Effector memory CD4-positive, alpha-beta T cell (primary cell): ENCODE results near the gene PALLD.

Experiments
- DNase-seq, 3 donors: peaks; one replicate each; pipeline ENCODE4 v3.0.0-alpha.2; 2020
- H3K27ac ChIP-seq: 2 replicates; pipeline ENCODE4 v1.7.0; 2013; ENCODE audit warnings: mild to moderate bottlenecking, low read length, moderate library complexity; ENCODE audit not compliant: insufficient read depth, poor library complexity, severe bottlenecking
- H3K27me3 ChIP-seq: replicated peaks from 2 replicates; pipeline ENCODE4 v1.7.0; 2013; ENCODE audit warnings: mild to moderate bottlenecking, low read length; ENCODE audit not compliant: insufficient read depth, control insufficient read depth, poor library complexity, severe bottlenecking
- H3K36me3 ChIP-seq: 2 replicates; pipeline ENCODE4 v1.7.0; 2013; ENCODE audit warnings: mild to moderate bottlenecking, low read length, moderate library complexity; ENCODE audit not compliant: control insufficient read depth, insufficient read depth
- H3K4me1 ChIP-seq: 2 replicates; pipeline ENCODE4 v1.7.0; 2013; ENCODE audit warnings: low read length, mild to moderate bottlenecking; ENCODE audit not compliant: control insufficient read depth, insufficient read depth, poor library complexity, severe bottlenecking
- H3K4me3 ChIP-seq: 2 replicates; pipeline ENCODE4 v1.7.0; 2013; ENCODE audit warnings: low read length, low read depth, mild to moderate bottlenecking; ENCODE audit not compliant: insufficient read depth, poor library complexity, severe bottlenecking
- H3K9me3 ChIP-seq: 2 replicates; pipeline ENCODE4 v1.7.0; 2013; ENCODE audit warnings: mild to moderate bottlenecking, low read length, moderate library complexity; ENCODE audit not compliant: control insufficient read depth

Gene PALLD

GRCh38 chr4:168759321-168759720 is 262.5 kb downstream of the PALLD start:
- no peak overlapping the region for H3K4me3 ChIP-seq
- no peaks in the 10 kb centered on the region for H3K9me3 ChIP-seq
- no peaks in the 10 kb centered on the region for H3K36me3 ChIP-seq
- no peaks in the 10 kb centered on the region for H3K27me3 ChIP-seq
- DNase-seq: no peak
- no peaks in the 10 kb centered on the region for H3K4me1 ChIP-seq
- H3K27ac ChIP-seq: no peak overlapping the region

GRCh38 chr4:168759959-168760527 is 263.2 kb downstream of the PALLD start:
- Histone ChIP-seq H3K27me3 (no peaks in the 10 kb centered on the region), H3K9me3 (no peaks in the 10 kb centered on the region), H3K4me3 (no peak overlapping the region), H3K36me3 (no peaks in the 10 kb centered on the region), H3K4me1 (no peaks in the 10 kb centered on the region), H3K27ac (no peak overlapping the region)
- DNase-seq: no peak

DNA sequence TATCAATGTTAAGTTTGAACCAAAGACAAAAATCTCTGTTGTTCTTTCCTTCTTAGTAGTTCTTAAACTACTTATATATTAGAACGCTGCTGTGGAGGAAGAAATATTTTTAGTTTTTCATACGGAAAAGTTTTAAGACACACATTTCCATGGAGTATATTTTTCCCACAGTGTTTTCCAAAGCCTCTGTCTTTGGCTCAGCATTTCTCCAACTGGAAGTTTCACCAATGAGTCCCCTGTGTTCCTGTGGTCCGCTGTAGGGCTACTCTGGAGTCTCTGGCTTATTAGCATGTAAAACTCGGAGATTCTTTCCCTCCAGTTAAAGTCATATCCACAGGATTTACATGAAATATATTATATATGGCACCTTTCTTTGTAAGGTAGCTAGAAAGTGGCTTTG is 264.2 kb downstream of the PALLD start:
- H3K27ac ChIP-seq: no peak overlapping the region
- H3K36me3 ChIP-seq: no peaks in the 10 kb centered on the region
- no peak overlapping the region for H3K4me3 ChIP-seq
- no peak for DNase-seq
- H3K27me3 ChIP-seq: no peaks in the 10 kb centered on the region
- H3K9me3 ChIP-seq: no peaks in the 10 kb centered on the region
- H3K4me1 ChIP-seq: no peaks in the 10 kb centered on the region

DNA sequence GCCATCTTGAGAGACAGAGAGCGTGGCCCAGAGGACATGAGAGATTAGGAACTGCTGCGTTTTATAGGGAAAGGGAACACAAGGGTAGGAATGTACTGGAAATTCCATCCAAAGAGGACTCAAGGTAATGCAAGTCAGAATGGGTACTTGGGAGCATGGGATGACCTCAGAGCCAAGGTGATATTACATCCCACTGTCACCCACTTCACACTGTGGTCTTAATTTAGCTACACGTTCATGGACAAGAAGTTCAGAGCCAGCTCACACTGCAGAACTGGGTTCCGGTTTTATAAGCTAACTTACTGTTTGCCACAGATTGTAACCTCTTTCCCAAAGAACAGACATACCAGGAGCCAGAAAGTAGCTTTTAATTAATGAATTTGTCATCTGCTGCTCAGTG is 268.5 kb downstream of the PALLD start:
- DNase-seq: no peak
- Histone ChIP-seq H3K27ac (no peak overlapping the region), H3K9me3 (no peaks in the 10 kb centered on the region), H3K27me3 (no peaks in the 10 kb centered on the region), H3K4me3 (no peak overlapping the region), H3K36me3 (no peaks in the 10 kb centered on the region), H3K4me1 (no peaks in the 10 kb centered on the region)

DNA sequence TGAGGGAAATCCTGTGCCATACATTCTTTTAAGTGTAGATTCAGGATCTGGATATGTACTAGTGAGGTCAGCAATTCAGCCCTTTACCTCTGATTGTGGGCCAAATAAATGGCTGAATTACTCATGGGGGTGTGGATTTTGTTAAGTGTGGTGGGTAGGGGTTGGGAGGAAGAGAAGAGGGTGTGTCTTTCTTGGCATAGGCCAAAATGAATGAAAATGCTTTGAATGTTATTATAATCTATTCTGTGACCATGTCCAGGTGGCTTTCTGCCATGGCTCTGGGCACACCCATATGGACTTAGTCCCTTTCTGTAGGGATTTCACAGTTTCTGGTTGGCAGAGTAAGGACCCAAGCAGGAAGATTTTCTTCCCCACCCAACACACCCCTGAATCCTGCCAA is 268.9 kb downstream of the PALLD start:
- Histone ChIP-seq H3K9me3 (no peaks in the 10 kb centered on the region), H3K4me1 (no peaks in the 10 kb centered on the region), H3K27me3 (no peaks in the 10 kb centered on the region), H3K4me3 (no peak overlapping the region), H3K27ac (no peak overlapping the region), H3K36me3 (no peaks in the 10 kb centered on the region)
- no peak for DNase-seq

DNA sequence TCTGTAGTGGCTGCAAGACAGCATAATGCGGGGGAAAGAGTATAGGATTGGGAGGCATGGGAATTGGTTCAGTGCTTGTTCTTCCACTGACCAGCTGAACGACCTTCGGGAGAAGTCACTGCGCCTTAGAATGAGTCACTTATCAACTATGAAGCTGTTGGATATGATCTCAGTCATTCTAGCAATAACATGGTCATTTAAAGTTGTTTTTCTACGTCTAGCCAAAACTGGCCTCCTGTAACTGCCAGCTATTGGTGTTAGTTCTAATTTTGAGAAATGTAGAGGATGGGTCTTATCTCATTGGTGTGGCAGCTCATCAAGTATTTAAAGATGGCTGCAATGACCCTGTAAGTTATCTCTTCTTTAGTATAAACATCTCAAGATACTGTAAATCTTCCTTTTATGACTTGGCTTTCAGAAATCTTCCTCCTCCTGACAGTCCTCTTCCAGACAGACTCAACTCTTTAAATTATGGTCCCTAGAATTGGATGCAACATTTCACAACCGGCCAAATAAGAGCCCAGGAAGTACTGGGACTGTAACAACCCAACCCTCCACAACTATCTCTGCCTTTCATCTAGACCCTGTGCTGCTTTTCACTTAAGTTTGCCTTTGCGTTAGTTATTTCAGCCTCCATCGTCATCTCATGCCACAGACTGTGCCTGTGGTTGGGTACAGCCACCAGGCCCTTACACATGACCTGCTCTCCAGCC is 269.9 kb downstream of the PALLD start:
- DNase-seq: no peak
- H3K27ac ChIP-seq: no peak overlapping the region

DNA sequence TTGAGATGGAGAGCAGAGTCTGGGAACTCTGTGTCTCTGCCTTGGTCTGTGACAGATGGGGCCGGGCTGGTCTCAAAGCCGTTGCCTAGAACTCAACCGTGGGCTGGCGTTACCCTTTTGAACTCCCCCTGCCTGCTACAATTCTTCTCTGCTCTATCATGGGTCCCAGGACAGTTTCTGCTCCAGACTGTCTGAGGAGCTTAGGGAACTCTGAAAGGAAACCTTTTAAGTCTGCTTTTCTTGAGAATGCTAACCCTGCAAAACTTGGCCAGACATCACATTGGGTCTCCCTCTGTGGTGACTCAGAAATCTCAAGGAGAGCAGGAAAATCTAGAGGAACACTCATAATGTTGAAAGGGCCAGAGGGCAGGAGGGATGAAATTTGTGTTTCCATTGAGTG is 272.6 kb downstream of the PALLD start:
- Histone ChIP-seq H3K27ac (no peak overlapping the region), H3K4me3 (no peak overlapping the region), H3K27me3 (no peaks in the 10 kb centered on the region), H3K36me3 (no peaks in the 10 kb centered on the region), H3K9me3 (no peaks in the 10 kb centered on the region), H3K4me1 (no peaks in the 10 kb centered on the region)
- no peak for DNase-seq

More for the DNA sequence above, 269.9 kb downstream of the PALLD start:
- Histone ChIP-seq H3K9me3 (no peaks in the 10 kb centered on the region), H3K27me3 (no peaks in the 10 kb centered on the region), H3K4me1 (no peaks in the 10 kb centered on the region), H3K4me3 (no peak overlapping the region), H3K36me3 (no peaks in the 10 kb centered on the region)

DNA sequence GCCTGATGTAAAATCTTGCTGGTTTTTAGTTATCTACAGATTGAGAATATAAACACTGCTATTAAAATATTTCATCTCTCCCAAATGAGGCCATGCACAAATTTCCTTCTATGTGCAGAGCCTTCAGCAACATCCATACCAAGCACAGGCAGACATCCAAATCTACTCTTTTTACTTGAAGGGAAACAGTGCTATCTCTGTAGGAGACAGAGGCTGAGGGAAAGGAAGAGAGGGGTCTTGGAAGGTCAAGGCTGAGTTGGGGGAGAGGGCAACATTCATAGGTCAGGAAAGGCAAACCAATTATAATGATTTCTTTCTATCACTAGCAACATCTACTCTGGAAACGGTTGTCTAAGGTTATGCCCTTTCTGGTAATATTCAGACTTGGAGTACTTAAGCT is 273.0 kb downstream of the PALLD start:
- H3K4me3 ChIP-seq: no peak overlapping the region
- H3K36me3 ChIP-seq: no peaks in the 10 kb centered on the region
- H3K9me3 ChIP-seq: no peaks in the 10 kb centered on the region
- no peaks in the 10 kb centered on the region for H3K27me3 ChIP-seq
- DNase-seq: no peak
- H3K4me1 ChIP-seq: no peaks in the 10 kb centered on the region
- H3K27ac ChIP-seq: no peak overlapping the region

DNA sequence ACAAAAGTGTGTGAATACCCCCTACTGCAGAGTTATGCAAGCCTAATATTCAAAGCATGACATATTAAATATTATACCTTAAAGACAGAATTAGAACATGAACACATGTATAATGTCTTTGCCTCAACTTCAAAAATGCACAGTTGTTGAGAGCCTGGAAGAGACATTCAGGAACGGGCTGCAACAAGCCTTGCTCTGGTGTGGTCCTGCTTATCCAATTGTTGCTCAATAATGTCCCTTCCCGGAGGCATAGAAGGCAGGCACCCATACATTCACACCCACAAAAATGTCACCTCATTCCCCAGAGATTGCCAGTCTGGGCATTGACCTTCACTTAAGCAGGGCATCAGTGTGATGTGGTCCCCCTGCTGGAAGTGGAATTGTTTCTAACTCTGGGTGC is 274.4 kb downstream of the PALLD start:
- Histone ChIP-seq H3K27ac (no peak overlapping the region), H3K4me1 (no peaks in the 10 kb centered on the region), H3K27me3 (no peaks in the 10 kb centered on the region), H3K4me3 (no peak overlapping the region), H3K36me3 (no peaks in the 10 kb centered on the region), H3K9me3 (no peaks in the 10 kb centered on the region)
- no peak for DNase-seq

DNA sequence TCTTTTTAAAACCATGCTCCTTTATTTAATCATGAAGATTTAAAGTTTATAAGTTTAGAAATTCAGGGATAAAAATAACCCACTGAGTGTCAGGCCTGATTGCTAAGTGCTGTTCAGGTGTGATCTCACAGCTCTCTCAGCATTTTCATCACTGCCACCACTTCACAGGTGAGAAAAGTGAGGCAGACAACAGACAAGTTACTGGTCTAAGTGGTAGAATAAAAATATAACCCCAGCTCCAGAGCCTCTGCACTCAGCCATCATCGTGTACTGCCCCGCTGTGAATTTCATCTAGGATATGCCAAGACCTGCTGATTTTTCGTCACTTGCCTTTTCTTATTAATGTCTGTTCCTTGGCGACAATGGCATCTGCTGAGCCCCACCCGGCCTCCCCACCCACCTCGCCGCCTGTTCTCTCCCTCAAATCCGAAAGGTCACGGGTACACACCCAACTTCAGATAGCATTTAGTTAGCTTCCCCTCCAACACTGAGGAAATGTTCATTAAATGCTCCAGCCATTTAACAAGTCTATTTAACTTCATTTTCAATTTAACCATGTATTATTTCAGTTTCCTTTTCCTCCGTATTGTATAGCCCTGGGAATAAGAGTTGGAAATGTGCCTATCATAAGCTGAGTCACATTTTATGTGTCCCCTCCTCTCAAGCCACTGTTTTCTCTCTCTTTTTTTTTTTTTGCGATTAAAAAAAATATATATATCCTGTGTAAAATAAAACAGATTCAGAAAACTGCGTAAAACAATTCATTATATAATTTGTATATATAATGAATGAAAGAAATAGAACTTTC is 276.7 kb downstream of the PALLD start:
- Histone ChIP-seq H3K27ac (no peak overlapping the region), H3K4me3 (no peak overlapping the region), H3K36me3 (no peaks in the 10 kb centered on the region), H3K27me3 (no peaks in the 10 kb centered on the region), H3K4me1 (no peaks in the 10 kb centered on the region), H3K9me3 (no peaks in the 10 kb centered on the region)
- no peak for DNase-seq
